HCT116 (cell line): ENCODE data around the gene OVCH2.

Experiments
- CEBPB ChIP-seq: IDR thresholded peaks from 2 replicates; pipeline ENCODE4 v1.6.1; 2012; ENCODE audit warnings: low read depth
- CTCF ChIP-seq, 3 experiments: fragments of 200-600 bp in 1 of 3; sonication (generic) in 1 of 3; IDR thresholded peaks in 2 of 3; conservative IDR thresholded peaks in 1 of 3; 2 replicates each; pipeline ENCODE4 v1.5.1; 2012 to 2017; ENCODE audit warnings: low read depth in 2 of 3, low read length in 2 of 3, antibody characterized with exemption in 1 of 3, borderline replicate concordance in 1 of 3, control low read depth in 1 of 3, mild to moderate bottlenecking in 1 of 3, mixed read lengths in 1 of 3, mixed run types in 1 of 3, moderate library complexity in 1 of 3; ENCODE audit not compliant: insufficient read depth in 1 of 3
- EZH2 ChIP-seq: fragments of 200-600 bp; sonication (generic); IDR thresholded peaks from 2 replicates; pipeline ENCODE4 v1.6.1; 2017; ENCODE audit warnings: antibody characterized with exemption, mixed run types
- JUND ChIP-seq: IDR thresholded peaks from 2 replicates; pipeline ENCODE4 v1.6.1; 2012
- MAX ChIP-seq: IDR thresholded peaks from 2 replicates; pipeline ENCODE4 v1.6.1; 2012
- POLR2A ChIP-seq: IDR thresholded peaks from 2 replicates; pipeline ENCODE4 v1.7.0; 2011; ENCODE audit warnings: borderline replicate concordance; ENCODE audit not compliant: insufficient read depth, insufficient read length; ENCODE audit errors: extremely low read depth
- POLR2AphosphoS5 ChIP-seq: IDR thresholded peaks from 2 replicates; pipeline ENCODE4 v1.6.1; 2011; ENCODE audit warnings: mild to moderate bottlenecking, low read depth, low read length, moderate library complexity
- REST ChIP-seq: IDR thresholded peaks from 2 replicates; pipeline ENCODE4 v1.6.1; 2012; ENCODE audit warnings: low read depth
- YY1 ChIP-seq: IDR thresholded peaks from 2 replicates; pipeline ENCODE4 v1.6.1; 2011; ENCODE audit warnings: low read length, low read depth, moderate library complexity, mild to moderate bottlenecking; ENCODE audit not compliant: insufficient replicate concordance; ENCODE audit errors: extremely low read depth

GRCh38 chr11:7640816-7641215 is 65.5 kb downstream of the OVCH2 start:
- TF ChIP-seq CEBPB: no peak
- no peak for TF ChIP-seq CTCF (IDR thresholded peaks at IDR 0.05 in 2 of 3, conservative IDR thresholded peaks at IDR 0.05 in 1 of 3; ENCODE audit: borderline replicate concordance in 1 of 3, insufficient read depth in 1 of 3, low read depth in 2 of 3, low read length in 2 of 3)
- TF ChIP-seq POLR2A: no peak
- no peak for TF ChIP-seq YY1
- no peak for TF ChIP-seq REST
- TF ChIP-seq POLR2AphosphoS5: no peak
- TF ChIP-seq EZH2: no peak
- TF ChIP-seq MAX: no peak
- TF ChIP-seq JUND: no peak
